Stimulated activated CD8-positive, alpha-beta memory T cell treated with anti-CD3 and anti-CD28 coated beads, Interleukin-7, amount 100 ng/mL, for 1 hour (primary cell): ENCODE results near the gene NNT.
"Not testable (repeated sequence)": the region's sequence is repeated elsewhere in the genome, so short reads cannot be mapped to it uniquely, and the experiment has no call there.

Experiments used
- DNase-seq, 2 donors: peaks; one replicate each; pipeline ENCODE4 v3.0.0-alpha.2; 2020; ENCODE audit warnings: low read depth in 2 of 2

NNT gene

GRCh38 chr5:43704243-43704642 lies 101.3 kb downstream of the NNT start:
- DNase-seq: no peak

GRCh38 chr5:43706576-43706975 lies 103.6 kb downstream of the NNT start:
- DNase-seq: not testable (repeated sequence)

GRCh38 chr5:43711496-43711895 lies 108.5 kb downstream of the NNT start:
- no peak for DNase-seq

GRCh38 chr5:43712081-43712480 lies 109.1 kb downstream of the NNT start:
- no peak for DNase-seq

GRCh38 chr5:43719783-43720182 lies 116.8 kb downstream of the NNT start:
- DNase-seq: not testable (repeated sequence)

GRCh38 chr5:43728581-43728980 lies 125.6 kb downstream of the NNT start:
- no peak for DNase-seq

- no peak for DNase-seq
Measured at GRCh38 chr5:43729846-43730478, 127.0 kb downstream of the NNT start.

GRCh38 chr5:43730832-43731342 lies 127.9 kb downstream of the NNT start:
- no peak for DNase-seq

GRCh38 chr5:43731573-43731972 lies 128.6 kb downstream of the NNT start:
- no peak for DNase-seq

GRCh38 chr5:43745923-43746548 lies 143.1 kb downstream of the NNT start:
- not testable (repeated sequence) for DNase-seq

- no peak for DNase-seq
Measured at GRCh38 chr5:43750809-43751208, 147.8 kb downstream of the NNT start.

- DNase-seq: no peak
Measured at GRCh38 chr5:43753069-43753468, 150.1 kb downstream of the NNT start.
